Liver (tissue), 9 donors: Measurements from ENCODE around the gene TAF13. TPM values are rescaled to one million over a fixed set of nuclear protein-coding genes. Genes with fewer than 3 reads are reported as not detected.

ENCODE experiments used
- DNase-seq: peaks from one replicate; pipeline ENCODE4 v3.0.0-alpha.2; 2017; ENCODE audit warnings: low spot score
- H3K27ac ChIP-seq, 2 donors: one replicate each; pipeline ENCODE4 v1.7.0; 2013; ENCODE audit warnings: inconsistent platforms in 2 of 2, low read length in 2 of 2, control low read depth in 1 of 2, low read depth in 1 of 2, mild to moderate bottlenecking in 1 of 2
- H3K27me3 ChIP-seq, 4 donors: one replicate each; pipeline versions ENCODE4 v1.6.1 to v1.7.0; 2013; ENCODE audit warnings: low read length in 3 of 4, inconsistent platforms in 1 of 4, mild to moderate bottlenecking in 1 of 4, moderate library complexity in 1 of 4; ENCODE audit not compliant: control insufficient read depth in 4 of 4, insufficient read depth in 4 of 4
- H3K36me3 ChIP-seq, 4 donors: one replicate each; pipeline versions ENCODE4 v1.6.1 to v1.7.0; 2013; ENCODE audit warnings: low read length in 3 of 4, mild to moderate bottlenecking in 3 of 4, low read depth in 1 of 4, moderate library complexity in 1 of 4; ENCODE audit not compliant: control insufficient read depth in 4 of 4, insufficient read depth in 3 of 4
- H3K4me1 ChIP-seq, 4 donors: one replicate each; pipeline versions ENCODE4 v1.6.1 to v1.7.0; 2013; ENCODE audit warnings: low read length in 3 of 4, mild to moderate bottlenecking in 3 of 4, moderate library complexity in 1 of 4; ENCODE audit not compliant: control insufficient read depth in 4 of 4, insufficient read depth in 4 of 4
- H3K4me3 ChIP-seq, 3 donors: one replicate each; pipeline versions ENCODE4 v1.6.1 to v1.7.0; 2013; ENCODE audit warnings: low read length in 3 of 3, control low read depth in 1 of 3, low read depth in 1 of 3, mild to moderate bottlenecking in 1 of 3
- H3K9ac ChIP-seq, 2 donors: one replicate each; pipeline ENCODE4 v1.7.0; 2013; ENCODE audit warnings: low read length in 2 of 2, mild to moderate bottlenecking in 2 of 2, moderate library complexity in 2 of 2, control low read depth in 1 of 2, low read depth in 1 of 2
- H3K9me3 ChIP-seq, 4 donors: one replicate each; pipeline versions ENCODE4 v1.6.1 to v1.7.0; 2013; ENCODE audit warnings: low read length in 3 of 4; ENCODE audit not compliant: control insufficient read depth in 4 of 4
- ATF3 ChIP-seq: IDR thresholded peaks from 2 replicates; pipeline ENCODE4 v1.6.1; 2016; ENCODE audit warnings: antibody characterized with exemption
- CTCF ChIP-seq: fragments of 150-350 bp; IDR thresholded peaks from 2 replicates; pipeline ENCODE4 v1.5.1; 2017; ENCODE audit warnings: improper control_type of control experiment, low read depth, low read length; ENCODE audit not compliant: missing input control
- EGR1 ChIP-seq, 2 donors: IDR thresholded peaks; 2 replicates each; pipeline ENCODE4 v1.6.1; 2016 to 2018; ENCODE audit warnings: antibody characterized with exemption in 2 of 2, low read depth in 2 of 2
- FOXA1 ChIP-seq: IDR thresholded peaks from 2 replicates; pipeline ENCODE4 v1.6.1; 2016; ENCODE audit warnings: antibody characterized with exemption
- FOXA2 ChIP-seq: IDR thresholded peaks from 2 replicates; pipeline ENCODE4 v1.6.1; 2016; ENCODE audit warnings: antibody characterized with exemption
- GABPA ChIP-seq, 2 donors: IDR thresholded peaks in 1 of 2; conservative IDR thresholded peaks in 1 of 2; 2 replicates each; pipeline ENCODE4 v1.6.1; 2016; ENCODE audit warnings: antibody characterized with exemption in 2 of 2, mild to moderate bottlenecking in 1 of 2, moderate library complexity in 1 of 2
- HNF4A ChIP-seq, 2 donors: conservative IDR thresholded peaks; 2 replicates each; pipeline ENCODE4 v1.6.1; 2016; ENCODE audit warnings: antibody characterized with exemption in 2 of 2, mild to moderate bottlenecking in 2 of 2
- HNF4G ChIP-seq: IDR thresholded peaks from 2 replicates; pipeline ENCODE4 v1.6.1; 2016; ENCODE audit warnings: antibody characterized with exemption
- JUND ChIP-seq, 2 donors: IDR thresholded peaks; 2 replicates each; pipeline ENCODE4 v1.6.1; 2016; ENCODE audit warnings: antibody characterized with exemption in 2 of 2
- MAX ChIP-seq: IDR thresholded peaks from 2 replicates; pipeline ENCODE4 v1.6.1; 2016; ENCODE audit warnings: antibody characterized with exemption
- NR2F2 ChIP-seq: IDR thresholded peaks from 2 replicates; pipeline ENCODE4 v1.6.1; 2016; ENCODE audit warnings: antibody characterized with exemption
- RAD21 ChIP-seq, 2 donors: IDR thresholded peaks; 2 replicates each; pipeline ENCODE4 v1.6.1; 2016; ENCODE audit warnings: antibody characterized with exemption in 2 of 2, mild to moderate bottlenecking in 2 of 2
- REST ChIP-seq: IDR thresholded peaks from 2 replicates; pipeline ENCODE4 v1.6.1; 2016; ENCODE audit warnings: antibody characterized with exemption, mild to moderate bottlenecking
- RXRA ChIP-seq, 2 donors: IDR thresholded peaks; 2 replicates each; pipeline ENCODE4 v1.6.1; 2017 to 2018; ENCODE audit warnings: antibody characterized with exemption in 2 of 2, mild to moderate bottlenecking in 1 of 2
- SP1 ChIP-seq: IDR thresholded peaks from 2 replicates; pipeline ENCODE4 v1.6.1; 2018; ENCODE audit warnings: antibody characterized with exemption, mild to moderate bottlenecking
- TAF1 ChIP-seq: conservative IDR thresholded peaks from 2 replicates; pipeline ENCODE4 v1.6.1; 2016; ENCODE audit warnings: antibody characterized with exemption, mild to moderate bottlenecking
- YY1 ChIP-seq: IDR thresholded peaks from 2 replicates; pipeline ENCODE4 v1.6.1; 2016; ENCODE audit warnings: antibody characterized with exemption, mild to moderate bottlenecking
- ZBTB33 ChIP-seq: IDR thresholded peaks from 2 replicates; pipeline ENCODE4 v1.6.1; 2016; ENCODE audit warnings: antibody characterized with exemption
- WGBS: extraction: QIAGEN DNeasy Blood & Tissue Kit; methylation state at CpG from one replicate; pipeline ENCODE4 v1.1.7; 2013; 5-methylcytosine and 5-hydroxymethylcytosine counted together
- polyA plus RNA-seq, 2 donors: library from polyadenylated mRNA; stranded (reverse) in 1 of 2; unstranded in 1 of 2; fragments of 200-250 nt in 1 of 2; fragments of >200 nt in 1 of 2; fragmentation: Nextera tagmentation in 1 of 2; extraction: Ambion mirVana in 1 of 2; gene quantifications; one replicate each; pipeline versions ENCODE4 v1.2.1 to v1.2.3, GENCODE V29; 2013 to 2015
- total RNA-seq, 2 donors: library from RNA; depleted of rRNA; stranded (reverse); fragments of >200 nt; gene quantifications; one replicate each; pipeline ENCODE4 v1.2.3, GENCODE V29; 2014
- donor health status: healthy.
- donor health status: healthy.
- donor health status: healthy.
- donor health status: healthy.
- donor health status: healthy.

Gene TAF13
- total and polyA plus RNA-seq, 4 donors, result 17.9 to 31.7 (median 20.2) TPM

GRCh38 chr1:109067883-109068282 lies 7.9 kb downstream of the TAF13 start:
- no peaks in the 10 kb centered on the region for H3K4me1 ChIP-seq
- peaks cover 3 to 18% (median 14%) of the 10 kb centered on the region in 4 donors for H3K36me3 ChIP-seq
- no peak for TF ChIP-seq JUND (IDR thresholded peaks at IDR 0.05)
- no peak for TF ChIP-seq FOXA2
- no peak for TF ChIP-seq REST
- no peak for TF ChIP-seq EGR1 (IDR thresholded peaks at IDR 0.05; ENCODE audit: low read depth in 2 of 2)
- no peak for TF ChIP-seq HNF4A (conservative IDR thresholded peaks at IDR 0.05)
- no peak for TF ChIP-seq ATF3
- H3K9ac ChIP-seq, result no peak overlapping the region
- H3K27ac ChIP-seq, result no peak overlapping the region
- no peak overlapping the region for H3K4me3 ChIP-seq
- 84% methylated on average over 8 of the region's 8 CpGs for WGBS
- DNase-seq, result no peak
- H3K27me3 ChIP-seq, result no peaks in the 10 kb centered on the region
- no peaks in the 10 kb centered on the region for H3K9me3 ChIP-seq

GRCh38 chr1:109065137-109065536 lies 10.7 kb downstream of the TAF13 start:
- no peaks in the 10 kb centered on the region for H3K27me3 ChIP-seq
- 99% methylated on average over 3 of the region's 3 CpGs for WGBS
- H3K4me1 ChIP-seq, result peaks cover 0 to 3% (median 0%) of the 10 kb centered on the region in 4 donors
- H3K4me3 ChIP-seq, result no peak overlapping the region
- H3K9me3 ChIP-seq, result no peaks in the 10 kb centered on the region
- H3K27ac ChIP-seq, result no peak overlapping the region
- TF ChIP-seq ATF3, result no peak
- TF ChIP-seq JUND (IDR thresholded peaks at IDR 0.05), result no peak
- no peak for TF ChIP-seq HNF4G
- TF ChIP-seq FOXA2, result no peak
- no peak for TF ChIP-seq SP1
- no peak for TF ChIP-seq MAX
- TF ChIP-seq TAF1, result no peak
- TF ChIP-seq RAD21 (IDR thresholded peaks at IDR 0.05), result no peak
- TF ChIP-seq CTCF, result no peak
- TF ChIP-seq NR2F2, result no peak
- TF ChIP-seq ZBTB33, result no peak
- TF ChIP-seq HNF4A (conservative IDR thresholded peaks at IDR 0.05), result no peak
- no peak for TF ChIP-seq YY1
- TF ChIP-seq GABPA (IDR thresholded peaks at IDR 0.05 in 1 of 2, conservative IDR thresholded peaks at IDR 0.05 in 1 of 2), result no peak
- TF ChIP-seq RXRA (IDR thresholded peaks at IDR 0.05), result no peak
- no peak for TF ChIP-seq REST
- no peak for TF ChIP-seq FOXA1
- H3K9ac ChIP-seq, result no peak overlapping the region
- DNase-seq, result no peak
- peaks cover 3 to 22% (median 14%) of the 10 kb centered on the region in 4 donors for H3K36me3 ChIP-seq
